Activated CD8-positive, alpha-beta memory T cell treated with anti-CD3 and anti-CD28 coated beads, Interleukin-2, amount 50 U/mL, for 4 hours (primary cell): ENCODE results near the gene SLC25A43.

ENCODE experiments used
- DNase-seq: peaks from one replicate; pipeline ENCODE4 v3.0.0-alpha.2; 2020

SLC25A43 gene

DNA sequence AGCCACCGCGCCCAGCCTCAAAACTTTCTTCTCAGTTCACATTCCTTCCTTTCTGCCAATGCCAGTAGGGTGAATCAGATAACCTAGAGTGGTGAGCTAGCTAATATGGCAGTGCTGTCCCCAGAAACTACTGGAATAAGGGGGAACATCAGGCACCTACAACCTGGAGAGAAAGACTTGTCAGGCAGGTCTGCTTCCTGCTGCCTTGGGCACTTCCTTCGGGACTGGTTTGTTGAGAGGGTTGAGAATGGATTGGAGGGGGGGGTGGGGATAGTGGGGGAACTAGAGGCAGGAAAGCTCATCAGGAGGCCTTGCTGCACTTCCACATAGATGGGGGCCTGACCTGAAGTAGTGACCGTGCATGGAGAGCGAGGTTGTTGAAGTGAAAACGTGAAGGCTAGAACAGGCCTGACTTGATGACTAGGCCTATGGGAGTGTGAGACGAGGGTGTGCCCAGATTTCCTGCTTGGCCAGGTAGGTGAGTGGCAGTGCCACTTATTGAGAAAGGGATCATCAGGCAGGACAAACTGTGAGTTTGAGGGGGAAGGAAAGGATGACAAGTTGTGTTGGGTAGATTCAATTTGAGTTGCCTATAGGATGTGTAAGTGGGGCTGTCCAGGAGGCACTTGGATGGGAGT is 102.5 kb downstream of the SLC25A43 start:
- DNase-seq, result no peak

GRCh38 chrX:119502727-119503483 is 103.8 kb downstream of the SLC25A43 start:
- no peak for DNase-seq

- no peak for DNase-seq
Measured at GRCh38 chrX:119503484-119503861, 104.3 kb downstream of the SLC25A43 start.
